ENCODE data around the gene S1PR2. TPM values are rescaled to one million over a fixed set of nuclear protein-coding genes. Genes with fewer than 3 reads are reported as not detected.

S1PR2 gene
- polyA plus RNA-seq, 1 experiment: 12.5 TPM

DNA sequence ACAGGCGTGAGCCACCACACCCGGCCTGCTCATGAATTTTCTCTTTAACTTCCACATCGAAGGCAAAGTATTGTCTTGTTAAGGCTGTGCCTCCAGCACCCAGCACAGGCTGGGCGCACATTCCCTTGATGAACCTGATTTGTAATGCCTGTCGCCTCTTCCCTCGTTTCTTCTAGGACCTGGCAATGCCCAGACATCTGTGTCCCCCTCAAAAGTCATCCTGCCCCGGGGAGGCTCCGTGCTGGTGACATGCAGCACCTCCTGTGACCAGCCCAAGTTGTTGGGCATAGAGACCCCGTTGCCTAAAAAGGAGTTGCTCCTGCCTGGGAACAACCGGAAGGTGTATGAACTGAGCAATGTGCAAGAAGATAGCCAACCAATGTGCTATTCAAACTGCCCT lies 43.5 kb upstream of the S1PR2 start:
- ChIA-PET POLR2A (interaction anchor here (0.5 kb wide), 1 partner anchor 59 kb away, joined by 10 read pairs; no protein-coding TSS in a partner anchor), CTCF (interaction anchor here (1.1 to 1.4 kb wide), 3 partner anchors 15 to 116 kb away, joined by 4 to 5 read pairs (median 4); partner anchors contain the start of gene ICAM5)
- DNase-seq (ENCODE audit: low read depth): no peak

DNA sequence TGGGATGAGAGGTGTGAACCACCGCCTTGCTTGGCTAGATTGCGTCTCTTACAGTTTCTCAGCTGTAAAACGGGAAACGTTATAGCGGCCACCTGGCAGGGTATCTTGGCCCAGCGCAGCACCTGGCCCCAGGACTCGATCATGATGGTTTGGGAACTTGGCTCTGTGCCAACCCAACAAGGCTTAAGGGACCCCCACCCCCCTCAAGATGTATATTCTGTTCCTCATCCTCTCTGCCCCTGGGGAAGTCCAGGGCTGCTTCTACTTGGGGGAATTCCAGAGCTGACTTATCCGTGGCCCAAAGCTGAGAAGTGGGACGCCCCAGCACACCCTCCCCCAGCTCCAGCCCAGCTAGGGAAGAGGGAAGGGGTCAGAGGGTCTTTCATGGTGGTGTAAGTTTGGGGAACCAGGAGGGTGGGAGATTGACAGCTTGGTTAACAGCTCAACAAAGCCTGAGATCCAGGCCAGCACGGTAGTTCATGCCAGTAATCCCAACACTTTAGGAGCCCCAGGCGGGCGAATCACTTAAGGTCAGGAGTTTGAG lies 40.5 kb upstream of the S1PR2 start:
- TF ChIP-seq, protein P1, sequence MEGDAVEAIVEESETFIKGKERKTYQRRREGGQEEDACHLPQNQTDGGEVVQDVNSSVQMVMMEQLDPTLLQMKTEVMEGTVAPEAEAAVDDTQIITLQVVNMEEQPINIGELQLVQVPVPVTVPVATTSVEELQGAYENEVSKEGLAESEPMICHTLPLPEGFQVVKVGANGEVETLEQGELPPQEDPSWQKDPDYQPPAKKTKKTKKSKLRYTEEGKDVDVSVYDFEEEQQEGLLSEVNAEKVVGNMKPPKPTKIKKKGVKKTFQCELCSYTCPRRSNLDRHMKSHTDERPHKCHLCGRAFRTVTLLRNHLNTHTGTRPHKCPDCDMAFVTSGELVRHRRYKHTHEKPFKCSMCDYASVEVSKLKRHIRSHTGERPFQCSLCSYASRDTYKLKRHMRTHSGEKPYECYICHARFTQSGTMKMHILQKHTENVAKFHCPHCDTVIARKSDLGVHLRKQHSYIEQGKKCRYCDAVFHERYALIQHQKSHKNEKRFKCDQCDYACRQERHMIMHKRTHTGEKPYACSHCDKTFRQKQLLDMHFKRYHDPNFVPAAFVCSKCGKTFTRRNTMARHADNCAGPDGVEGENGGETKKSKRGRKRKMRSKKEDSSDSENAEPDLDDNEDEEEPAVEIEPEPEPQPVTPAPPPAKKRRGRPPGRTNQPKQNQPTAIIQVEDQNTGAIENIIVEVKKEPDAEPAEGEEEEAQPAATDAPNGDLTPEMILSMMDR (IDR thresholded peaks at IDR 0.05; ENCODE audit: insufficient read depth, low read depth, low read length): no peak
- H3K36me3 ChIP-seq (ENCODE audit: control insufficient read depth, insufficient read depth, low read length): no peaks in the 10 kb centered on the region
- POLR2A ChIA-PET: interaction anchor here (0.6 kb wide), 1 partner anchor 13 kb away, joined by 5 read pairs; no protein-coding TSS in a partner anchor
- H3K27me3 ChIP-seq (ENCODE audit: control insufficient read depth, insufficient read depth, low read length): no peaks in the 10 kb centered on the region
- peak overlapping the region; percentile 46 for H3K4me3 ChIP-seq (ENCODE audit: low read depth, low read length)
- DNase-seq (ENCODE audit: low read depth): no peak
- CTCF ChIA-PET: interaction anchor here (1.0 to 8.5 kb wide), 11 partner anchors 9 to 156 kb away, joined by 3 to 228 read pairs (median 21); partner anchors contain the start of genes CDC37, ICAM4, ICAM5 and MRPL4

More for the DNA sequence above, 43.5 kb upstream of the S1PR2 start:
- TF ChIP-seq, protein P1 (IDR thresholded peaks at IDR 0.05; ENCODE audit: insufficient read depth, low read depth, low read length): no peak
- Histone ChIP-seq H3K4me3 (ENCODE audit: low read depth, low read length) (no peak overlapping the region), H3K36me3 (ENCODE audit: control insufficient read depth, insufficient read depth, low read length) (peaks cover 5% of the 10 kb centered on the region; the same call in 1 of the 2 replicates), H3K27me3 (ENCODE audit: control insufficient read depth, insufficient read depth, low read length) (no peaks in the 10 kb centered on the region)

GRCh38 chr19:10270616-10271394 lies 39.7 kb upstream of the S1PR2 start, which contains the start of gene ICAM1:
Gene ICAM1, plus strand, starts transcription at chr19:10271120. Its CDS starts 40 bp downstream, at chr19:10271160.
- CTCF ChIA-PET: interaction anchor here (0.7 to 8.5 kb wide), 16 partner anchors 10 to 346 kb away, joined by 3 to 228 read pairs (median 9); partner anchors contain the start of genes CDC37, ICAM4, ICAM5 and MRPL4
- H3K36me3 ChIP-seq (ENCODE audit: control insufficient read depth, insufficient read depth, low read length): no peaks in the 10 kb centered on the region
- POLR2A ChIA-PET: interaction anchor here (0.9 kb wide), 1 partner anchor 20 kb away, joined by 3 read pairs; no protein-coding TSS in a partner anchor
- H3K27me3 ChIP-seq (ENCODE audit: control insufficient read depth, insufficient read depth, low read length): no peaks in the 10 kb centered on the region
- no peak for DNase-seq (ENCODE audit: low read depth)
- TF ChIP-seq, protein P1 (IDR thresholded peaks at IDR 0.05; ENCODE audit: insufficient read depth, low read depth, low read length): no peak
- peak within 1 kb of the TSS; percentile 46 for H3K4me3 ChIP-seq (ENCODE audit: low read depth, low read length)

GRCh38 chr19:10270180-10270615 lies 39.1 kb upstream of the S1PR2 start:
- DNase-seq (ENCODE audit: low read depth): no peak
- POLR2A ChIA-PET: interaction anchor here (0.9 to 1.4 kb wide), 2 partner anchors 21 to 119 kb away, joined by 3 to 5 read pairs; no protein-coding TSS in a partner anchor
- H3K36me3 ChIP-seq (ENCODE audit: control insufficient read depth, insufficient read depth, low read length): no peaks in the 10 kb centered on the region
- H3K4me3 ChIP-seq (ENCODE audit: low read depth, low read length): peak overlapping the region; percentile 46
- CTCF ChIA-PET: interaction anchor here (0.7 to 8.5 kb wide), 18 partner anchors 8 to 345 kb away, joined by 3 to 228 read pairs (median 6); partner anchors contain the start of genes CDC37, ICAM4, ICAM5 and RAVER1
- H3K27me3 ChIP-seq (ENCODE audit: control insufficient read depth, insufficient read depth, low read length): no peaks in the 10 kb centered on the region
- TF ChIP-seq, protein P1 (IDR thresholded peaks at IDR 0.05; ENCODE audit: insufficient read depth, low read depth, low read length): no peak

All from BJ (cell line).